ENCODE results near the gene FOXD4L5.
"Not testable (repeated sequence)": the region's sequence is repeated elsewhere in the genome, so short reads cannot be mapped to it uniquely, and the experiment has no call there.

FOXD4L5 gene

DNA sequence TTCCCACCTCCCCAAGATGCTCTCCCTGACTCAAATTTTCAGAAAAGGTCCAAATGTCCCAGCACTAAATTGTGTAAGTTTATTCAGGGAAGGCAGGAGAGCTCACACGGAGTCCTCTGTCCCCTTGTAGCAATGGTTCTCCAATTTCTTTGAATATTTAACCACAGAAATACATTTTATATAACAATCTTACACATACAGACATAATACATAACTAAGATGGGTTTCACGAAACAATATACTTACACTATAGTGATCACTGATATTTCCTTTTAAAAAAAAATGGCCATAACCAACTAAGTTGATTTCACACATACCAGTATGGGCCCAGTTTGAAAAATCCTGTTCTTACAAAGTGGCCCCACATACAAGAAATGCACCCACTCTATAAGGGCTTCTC lies at the start of gene FOXD4L5:
Gene FOXD4L5 (minus strand): TSS at position 101 of the 400 bp plus-strand sequence. CDS start 832 bp downstream, outside the sequence.
- H3F3A ChIP-seq (ENCODE audit: low read depth); H3K9ac ChIP-seq (ENCODE audit: low read depth, low read length, poor library complexity, severe bottlenecking); H3K4me3 ChIP-seq (ENCODE audit: low read length, poor library complexity, severe bottlenecking); H3K4me1 ChIP-seq (ENCODE audit: insufficient read depth, low read length, poor library complexity, severe bottlenecking); H4K20me1 ChIP-seq (ENCODE audit: insufficient read depth, low read length, poor library complexity, severe bottlenecking); H3K79me2 ChIP-seq (ENCODE audit: insufficient read depth, low read length); H2AFZ ChIP-seq (ENCODE audit: low read length); H3K36me3 ChIP-seq (ENCODE audit: insufficient read depth, low read length); H3K9me3 ChIP-seq (ENCODE audit: insufficient read depth, low read depth, low read length); H3K27me3 ChIP-seq (ENCODE audit: insufficient read depth, low read length, poor library complexity, severe bottlenecking); H3K4me2 ChIP-seq (ENCODE audit: low read depth, low read length, poor library complexity, severe bottlenecking); H3K9me2 ChIP-seq (replicated peaks; ENCODE audit: low read depth, low read length): not testable (repeated sequence)

DNA sequence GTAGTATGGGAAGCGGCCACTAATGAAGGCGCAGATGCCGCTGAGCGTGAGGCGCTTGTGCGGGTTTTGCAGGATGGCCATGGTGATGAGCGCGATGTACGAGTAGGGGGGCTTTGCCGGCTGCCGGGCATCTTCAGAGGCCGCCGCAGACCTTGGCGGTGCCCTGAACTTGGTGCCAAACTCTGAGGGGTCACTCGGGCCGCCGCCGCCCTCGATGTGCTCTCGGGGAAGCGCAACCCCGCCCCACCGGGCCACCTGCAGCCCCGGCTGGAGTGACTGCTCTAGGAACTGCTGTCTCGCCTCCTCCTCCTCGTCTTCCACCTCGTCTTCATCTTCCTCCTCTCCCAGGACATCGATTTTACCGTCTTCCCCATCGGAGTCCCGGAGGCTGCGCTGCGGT lies 1.1 kb downstream of the FOXD4L5 start:
- not testable (repeated sequence) for H3K4me3 ChIP-seq (ENCODE audit: low read length, poor library complexity, severe bottlenecking); H3K36me3 ChIP-seq (ENCODE audit: insufficient read depth, low read length); H3K4me2 ChIP-seq (ENCODE audit: low read depth, low read length, poor library complexity, severe bottlenecking); H3K9me3 ChIP-seq (ENCODE audit: insufficient read depth, low read depth, low read length); H3F3A ChIP-seq (ENCODE audit: low read depth); H4K20me1 ChIP-seq (ENCODE audit: insufficient read depth, low read length, poor library complexity, severe bottlenecking); H2AFZ ChIP-seq (ENCODE audit: low read length); H3K79me2 ChIP-seq (ENCODE audit: insufficient read depth, low read length); H3K9me2 ChIP-seq (replicated peaks; ENCODE audit: low read depth, low read length); H3K9ac ChIP-seq (ENCODE audit: low read depth, low read length, poor library complexity, severe bottlenecking); H3K4me1 ChIP-seq (ENCODE audit: insufficient read depth, low read length, poor library complexity, severe bottlenecking); H3K27me3 ChIP-seq (ENCODE audit: insufficient read depth, low read length, poor library complexity, severe bottlenecking)

DNA sequence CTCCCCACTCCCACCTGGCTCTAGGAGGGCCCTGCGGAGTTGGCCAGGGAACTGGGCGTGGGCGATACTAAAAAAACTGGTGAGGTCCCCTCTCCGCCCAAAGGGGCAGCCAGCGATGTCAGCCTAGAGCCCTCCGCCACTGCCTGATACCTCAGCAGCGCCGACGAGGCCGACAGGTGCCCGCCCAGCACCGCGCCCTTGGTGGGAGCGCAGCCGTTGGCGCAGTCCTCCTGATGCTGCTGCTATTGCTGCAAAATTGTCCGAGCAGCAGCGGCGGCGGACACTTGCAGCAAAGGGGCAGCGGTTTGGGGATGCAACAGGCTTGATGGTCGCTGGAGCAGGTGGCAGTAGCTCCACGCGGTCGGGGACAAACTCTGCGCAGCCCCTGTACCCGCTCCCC lies 2.0 kb downstream of the FOXD4L5 start:
- not testable (repeated sequence) for H3K79me2 ChIP-seq (ENCODE audit: insufficient read depth, low read length); H3K4me1 ChIP-seq (ENCODE audit: insufficient read depth, low read length, poor library complexity, severe bottlenecking); H3K27me3 ChIP-seq (ENCODE audit: insufficient read depth, low read length, poor library complexity, severe bottlenecking); H3K36me3 ChIP-seq (ENCODE audit: insufficient read depth, low read length); H2AFZ ChIP-seq (ENCODE audit: low read length); H3K9me2 ChIP-seq (replicated peaks; ENCODE audit: low read depth, low read length); H3F3A ChIP-seq (ENCODE audit: low read depth); H4K20me1 ChIP-seq (ENCODE audit: insufficient read depth, low read length, poor library complexity, severe bottlenecking); H3K9me3 ChIP-seq (ENCODE audit: insufficient read depth, low read depth, low read length); H3K9ac ChIP-seq (ENCODE audit: low read depth, low read length, poor library complexity, severe bottlenecking); H3K4me3 ChIP-seq (ENCODE audit: low read length, poor library complexity, severe bottlenecking); H3K4me2 ChIP-seq (ENCODE audit: low read depth, low read length, poor library complexity, severe bottlenecking)

Data from Loucy (cell line).